CD4-positive, alpha-beta memory T cell (primary cell): ENCODE results near the gene JMJD6. TPM values are rescaled to one million over a fixed set of nuclear protein-coding genes. Genes with fewer than 3 reads are reported as not detected.

Source experiments
- CTCF ChIA-PET: fragments of 350-600 bp; sonication (Branson Sonifier 250); formaldehyde crosslinking; loops from one replicate; lab custom pipeline; 2021; ENCODE audit warnings: inconsistent platforms; ENCODE audit not compliant: partially characterized antibody; lab: Charles Lee
- POLR2A ChIA-PET: fragments of 350-600 bp; sonication (Branson Sonifier 250); formaldehyde crosslinking; loops from one replicate; lab custom pipeline; 2021; ENCODE audit not compliant: partially characterized antibody; lab: Charles Lee
- DNase-seq, 5 donors: peaks; one replicate each; pipeline versions ENCODE4 v3.0.0 to v3.0.0-alpha.2; 2020 to 2022; ENCODE audit warnings: mixed read lengths in 1 of 5
- H3K27ac ChIP-seq: one replicate; pipeline ENCODE4 v1.7.0; 2013; ENCODE audit warnings: low read depth, low read length
- H3K27me3 ChIP-seq: 2 replicates; pipeline ENCODE4 v1.7.0; 2013; ENCODE audit warnings: mild to moderate bottlenecking, low read length, moderate library complexity; ENCODE audit not compliant: insufficient read depth
- H3K36me3 ChIP-seq: 2 replicates; pipeline ENCODE4 v1.7.0; 2013; ENCODE audit warnings: mild to moderate bottlenecking, low read length, moderate library complexity; ENCODE audit not compliant: insufficient read depth
- H3K4me1 ChIP-seq: 2 replicates; pipeline ENCODE4 v1.7.0; 2013; ENCODE audit warnings: mild to moderate bottlenecking, low read length, moderate library complexity; ENCODE audit not compliant: insufficient read depth
- H3K4me3 ChIP-seq, 2 donors: one replicate each; pipeline ENCODE4 v1.7.0; 2013; ENCODE audit warnings: low read length in 2 of 2, mild to moderate bottlenecking in 1 of 2
- H3K9me3 ChIP-seq, 2 donors: one replicate each; pipeline ENCODE4 v1.7.0; 2013; ENCODE audit warnings: low read length in 2 of 2, control low read depth in 1 of 2; ENCODE audit not compliant: control insufficient read depth in 1 of 2
- H3K27ac Mint-ChIP-seq, 7 donors: one replicate each; pipeline ENCODE4 v1.8.0; 2020 to 2021; ENCODE audit warnings: mixed read lengths in 7 of 7, mild to moderate bottlenecking in 6 of 7, inconsistent platforms in 3 of 7, moderate library complexity in 3 of 7
- H3K27me3 Mint-ChIP-seq, 2 donors: one replicate each; pipeline ENCODE4 v1.8.0; 2020 to 2021; ENCODE audit warnings: mixed read lengths in 2 of 2
- H3K36me3 Mint-ChIP-seq, 2 donors: one replicate each; pipeline ENCODE4 v1.8.0; 2020 to 2021; ENCODE audit warnings: mixed read lengths in 2 of 2, inconsistent platforms in 1 of 2, mild to moderate bottlenecking in 1 of 2
- H3K4me1 Mint-ChIP-seq, 4 donors: one replicate each; pipeline ENCODE4 v1.8.0; 2020 to 2021; ENCODE audit warnings: mixed read lengths in 4 of 4, mild to moderate bottlenecking in 1 of 4
- H3K4me3 Mint-ChIP-seq, 8 donors: one replicate each; pipeline ENCODE4 v1.8.0; 2020 to 2021; ENCODE audit warnings: mixed read lengths in 8 of 8, mild to moderate bottlenecking in 7 of 8, moderate library complexity in 6 of 8, inconsistent platforms in 3 of 8
- H3K9me3 Mint-ChIP-seq, 8 donors: one replicate each; pipeline ENCODE4 v1.8.0; 2020 to 2021; ENCODE audit warnings: mixed read lengths in 8 of 8, mild to moderate bottlenecking in 5 of 8, inconsistent platforms in 3 of 8, moderate library complexity in 1 of 8
- intact Hi-C: fragments of 100-400 bp; cut with micrococcal nuclease; formaldehyde crosslinking; loops from one replicate; pipeline ENCODE4 v1.15.1; 2023
- polyA plus RNA-seq, 2 donors: library from polyadenylated mRNA; unstranded; fragments of 300-500 nt; fragmentation: Illumina TruSeq; gene quantifications; one replicate each; pipeline ENCODE4 v1.2.3, GENCODE V29; 2021
- total RNA-seq, 2 experiments: library from RNA; stranded (reverse); gene quantifications; one replicate each; pipeline ENCODE4 v1.2.3, GENCODE V29; 2021

The JMJD6 gene
- total and polyA plus RNA-seq, 4 experiments from 2014 or later: 22.1 to 62.1 (median 50.0) TPM

DNA sequence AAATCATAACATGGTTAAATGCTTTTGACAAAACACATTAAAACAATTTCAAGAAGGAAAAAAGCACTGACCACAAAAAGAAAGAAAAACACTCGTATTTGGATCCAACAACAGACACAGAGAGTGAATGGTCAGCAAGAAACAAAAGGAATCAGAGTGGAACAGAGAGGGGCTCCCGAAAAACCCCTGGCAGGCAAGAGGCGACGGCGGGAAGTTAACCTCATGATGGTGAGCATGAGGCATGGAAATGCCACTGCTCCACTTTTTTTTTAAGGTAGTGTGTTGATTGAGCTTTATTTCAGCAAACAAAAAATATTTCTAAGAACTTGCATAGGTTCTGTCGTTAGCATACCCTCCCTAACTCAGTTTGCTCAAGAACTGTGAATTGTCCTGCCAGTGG is 50.8 kb downstream of the JMJD6 start:
- H3K36me3 Mint-ChIP-seq: peaks cover 0 to 7% of the 10 kb centered on the region in 2 donors
- no peak overlapping the region for H3K27ac Mint-ChIP-seq
- Histone ChIP-seq H3K9me3 (no peaks in the 10 kb centered on the region), H3K4me3 (no peak overlapping the region), H3K36me3 (no peaks in the 10 kb centered on the region), H3K27ac (no peak overlapping the region), H3K27me3 (no peaks in the 10 kb centered on the region), H3K4me1 (peaks cover 45% of the 10 kb centered on the region)
- ChIA-PET CTCF (interaction anchor here (1.2 to 1.5 kb wide), 2 partner anchors 117 to 153 kb away, joined by 4 read pairs; no protein-coding TSS in a partner anchor), POLR2A (interaction anchor here (1.5 kb wide), 2 partner anchors 17 to 32 kb away, joined by 3 to 5 read pairs; partner anchors contain the start of gene ST6GALNAC1)
- H3K4me3 Mint-ChIP-seq: no peak overlapping the region
- H3K4me1 Mint-ChIP-seq: peaks cover 16 to 23% (median 22%) of the 10 kb centered on the region in 4 donors
- no peaks in the 10 kb centered on the region for H3K27me3 Mint-ChIP-seq
- intact Hi-C loops: loop anchor here (10.0 kb wide), 1 partner anchor 221 kb away; the partner anchor contains the start of gene UBE2O
- no peaks in the 10 kb centered on the region for H3K9me3 Mint-ChIP-seq
- no peak for DNase-seq

DNA sequence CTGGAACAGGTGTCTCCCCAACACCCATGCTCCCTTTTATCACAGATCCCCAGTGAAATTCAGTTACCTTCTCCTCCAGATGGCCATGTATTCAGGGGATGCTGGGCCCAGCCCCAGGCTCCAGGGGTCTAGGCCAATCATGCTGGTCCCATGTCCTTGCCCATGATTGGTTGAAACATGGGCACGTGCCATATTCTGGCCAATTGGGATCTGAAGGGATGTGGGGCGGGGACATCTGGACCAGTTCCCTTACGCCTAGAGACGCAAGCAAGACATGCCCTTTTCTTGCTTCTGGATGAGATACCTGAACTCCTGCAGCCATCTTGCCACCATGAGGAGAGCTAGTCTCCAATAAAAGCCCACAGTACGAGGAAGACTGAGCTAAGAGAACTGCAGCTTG is 51.8 kb downstream of the JMJD6 start:
- Mint-ChIP-seq H3K27ac (no peak overlapping the region), H3K36me3 (peaks cover 0 to 7% of the 10 kb centered on the region in 2 donors), H3K27me3 (no peaks in the 10 kb centered on the region), H3K4me1 (peaks cover 20 to 32% (median 31%) of the 10 kb centered on the region in 4 donors), H3K4me3 (no peak overlapping the region), H3K9me3 (no peaks in the 10 kb centered on the region)
- no peaks in the 10 kb centered on the region for H3K36me3 ChIP-seq
- no peaks in the 10 kb centered on the region for H3K27me3 ChIP-seq
- intact Hi-C loops: loop anchor here (5.0 to 10.0 kb wide), 3 partner anchors 52 to 220 kb away; partner anchors contain the start of genes JMJD6, METTL23 and UBE2O
- H3K27ac ChIP-seq: no peak overlapping the region
- CTCF ChIA-PET: interaction anchor here (0.7 to 1.6 kb wide), 5 partner anchors 32 to 152 kb away, joined by 3 to 8 read pairs (median 4); no protein-coding TSS in a partner anchor
- POLR2A ChIA-PET: interaction anchor here (0.6 to 1.5 kb wide), 3 partner anchors 13 to 117 kb away, joined by 3 to 5 read pairs (median 5); no protein-coding TSS in a partner anchor
- no peaks in the 10 kb centered on the region for H3K9me3 ChIP-seq
- DNase-seq: no peak
- no peak overlapping the region for H3K4me3 ChIP-seq
- peaks cover 56% of the 10 kb centered on the region for H3K4me1 ChIP-seq

DNA sequence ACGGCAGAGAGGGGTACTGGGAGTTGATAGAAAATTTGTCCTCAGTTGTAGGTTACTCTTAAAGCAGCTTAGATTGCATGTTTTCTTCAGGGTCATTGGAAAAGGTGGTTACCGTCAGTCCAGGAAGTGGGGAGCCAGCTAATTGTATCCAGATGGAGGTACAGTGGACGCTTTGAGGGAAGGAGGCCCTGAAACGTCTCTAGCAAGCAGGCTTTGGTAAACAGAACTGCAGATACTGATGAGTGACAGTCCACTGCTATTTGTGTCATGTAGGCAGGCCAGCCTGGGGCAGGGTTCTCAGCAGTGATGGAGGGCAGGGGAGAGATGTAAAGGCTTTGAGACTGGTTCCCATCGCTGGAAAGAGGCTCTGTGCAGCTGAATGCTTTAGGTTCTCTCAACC is 52.7 kb downstream of the JMJD6 start:
- Mint-ChIP-seq H3K27ac (peak overlapping the region in 2 of 7 donors; percentile 35 to 57), H3K4me3 (peak overlapping the region in 3 of 8 donors; percentile 17 to 54 (median 46)), H3K36me3 (peaks cover 0 to 7% of the 10 kb centered on the region in 2 donors), H3K27me3 (no peaks in the 10 kb centered on the region), H3K4me1 (peaks cover 22 to 32% (median 29%) of the 10 kb centered on the region in 4 donors), H3K9me3 (no peaks in the 10 kb centered on the region)
- Histone ChIP-seq H3K27me3 (no peaks in the 10 kb centered on the region), H3K9me3 (no peaks in the 10 kb centered on the region), H3K36me3 (no peaks in the 10 kb centered on the region), H3K4me1 (peaks cover 48% of the 10 kb centered on the region), H3K27ac (no peak overlapping the region), H3K4me3 (no peak overlapping the region)
- no peak for DNase-seq
- intact Hi-C loops: loop anchor here (5.0 to 10.0 kb wide), 3 partner anchors 51 to 219 kb away; partner anchors contain the start of genes JMJD6, METTL23 and UBE2O
- ChIA-PET CTCF (interaction anchor here (0.7 to 2.3 kb wide), 4 partner anchors 10 to 151 kb away, joined by 3 to 8 read pairs (median 4); no protein-coding TSS in a partner anchor), POLR2A (interaction anchor here (1.5 kb wide), 1 partner anchor 117 kb away, joined by 3 read pairs; no protein-coding TSS in a partner anchor)

DNA sequence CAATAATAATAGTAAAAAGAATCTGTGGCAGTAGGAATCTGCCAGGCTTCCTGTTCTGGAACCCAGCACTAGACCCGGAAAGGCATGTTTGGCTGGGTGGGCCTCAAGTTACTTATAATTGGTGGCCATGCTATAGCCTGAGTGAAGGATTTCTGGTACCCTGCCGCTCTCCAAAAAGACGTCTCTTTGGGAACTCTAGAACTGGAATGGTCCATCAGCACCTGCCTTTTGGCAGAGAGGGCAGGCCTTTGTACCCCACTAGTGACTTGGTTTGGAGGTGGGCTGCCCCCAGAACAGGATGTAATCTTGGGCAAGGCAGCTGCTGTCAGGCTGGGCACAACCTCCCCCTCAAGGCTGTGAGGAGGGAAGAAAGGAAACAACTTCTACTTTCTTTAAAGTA is 53.5 kb downstream of the JMJD6 start:
- ChIA-PET CTCF (interaction anchor here (0.6 to 2.3 kb wide), 2 partner anchors 11 to 150 kb away, joined by 4 to 5 read pairs; no protein-coding TSS in a partner anchor), POLR2A (interaction anchor here (1.3 to 4.1 kb wide), 6 partner anchors 8 to 112 kb away, joined by 4 to 86 read pairs (median 18); no protein-coding TSS in a partner anchor)
- Mint-ChIP-seq H3K36me3 (peaks cover 0 to 7% of the 10 kb centered on the region in 2 donors), H3K27ac (peak overlapping the region in 3 of 7 donors; percentile 96 to 98 (median 98)), H3K27me3 (no peaks in the 10 kb centered on the region), H3K4me3 (peak overlapping the region; percentile 87 to 97 (median 92)), H3K9me3 (no peaks in the 10 kb centered on the region), H3K4me1 (peaks cover 22 to 32% (median 29%) of the 10 kb centered on the region in 4 donors)
- H3K4me1 ChIP-seq: peaks cover 40% of the 10 kb centered on the region
- H3K27me3 ChIP-seq: no peaks in the 10 kb centered on the region
- H3K9me3 ChIP-seq: no peaks in the 10 kb centered on the region
- no peaks in the 10 kb centered on the region for H3K36me3 ChIP-seq
- no peak overlapping the region for H3K27ac ChIP-seq
- intact Hi-C loops: loop anchor here (5.0 to 10.0 kb wide), 3 partner anchors 51 to 218 kb away; partner anchors contain the start of genes JMJD6, METTL23 and UBE2O
- no peak overlapping the region for H3K4me3 ChIP-seq
- no peak for DNase-seq

DNA sequence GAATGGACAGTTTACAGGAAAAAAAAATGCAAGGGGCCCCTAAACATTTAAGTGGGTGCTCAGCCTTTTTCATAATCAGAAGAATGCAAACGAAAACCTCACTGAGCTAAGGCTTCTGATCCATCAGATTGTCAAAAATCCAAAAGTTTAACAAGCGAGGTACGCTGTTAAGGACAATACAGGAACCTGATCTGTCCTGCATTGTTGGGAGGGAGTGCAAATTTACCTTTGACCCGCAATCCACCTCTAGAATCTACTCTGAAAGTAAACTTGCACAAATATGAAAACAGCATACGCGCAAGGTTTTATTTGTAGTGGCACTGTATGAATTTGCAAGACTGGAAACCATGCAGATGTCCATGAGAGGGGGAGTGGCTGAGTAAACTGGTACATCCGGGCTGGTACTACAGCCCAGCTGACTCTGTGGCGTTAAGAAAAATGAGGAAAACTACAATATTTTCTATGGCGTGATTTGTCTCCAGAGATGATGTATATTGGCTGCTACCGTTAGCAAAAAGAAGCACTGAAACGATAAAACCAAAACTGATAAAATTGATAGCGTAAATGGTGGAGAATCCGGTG is 54.0 kb downstream of the JMJD6 start:
- no peaks in the 10 kb centered on the region for H3K36me3 ChIP-seq
- Mint-ChIP-seq H3K36me3 (peaks cover 0 to 7% of the 10 kb centered on the region in 2 donors), H3K27me3 (no peaks in the 10 kb centered on the region), H3K4me1 (peaks cover 22 to 32% (median 29%) of the 10 kb centered on the region in 4 donors), H3K4me3 (peak overlapping the region; percentile 87 to 97 (median 92)), H3K27ac (peak overlapping the region; percentile 91 to 98 (median 97)), H3K9me3 (no peaks in the 10 kb centered on the region)
- H3K27me3 ChIP-seq: no peaks in the 10 kb centered on the region
- H3K4me3 ChIP-seq: peak overlapping the region; percentile 75 to 83
- H3K27ac ChIP-seq: peak overlapping the region; percentile 72
- ChIA-PET CTCF (interaction anchor here (0.6 to 3.3 kb wide), 8 partner anchors 9 to 149 kb away, joined by 3 to 29 read pairs (median 6); no protein-coding TSS in a partner anchor), POLR2A (interaction anchor here (0.6 to 4.1 kb wide), 30 partner anchors 9 to 772 kb away, joined by 3 to 86 read pairs (median 4); partner anchors contain the start of genes JMJD6, METTL23, MXRA7 and PRCD)
- H3K4me1 ChIP-seq: peaks cover 35% of the 10 kb centered on the region
- DNase-seq: no peak
- H3K9me3 ChIP-seq: no peaks in the 10 kb centered on the region
- intact Hi-C loops: loop anchor here (5.0 to 10.0 kb wide), 3 partner anchors 50 to 218 kb away; partner anchors contain the start of genes JMJD6, METTL23 and UBE2O

DNA sequence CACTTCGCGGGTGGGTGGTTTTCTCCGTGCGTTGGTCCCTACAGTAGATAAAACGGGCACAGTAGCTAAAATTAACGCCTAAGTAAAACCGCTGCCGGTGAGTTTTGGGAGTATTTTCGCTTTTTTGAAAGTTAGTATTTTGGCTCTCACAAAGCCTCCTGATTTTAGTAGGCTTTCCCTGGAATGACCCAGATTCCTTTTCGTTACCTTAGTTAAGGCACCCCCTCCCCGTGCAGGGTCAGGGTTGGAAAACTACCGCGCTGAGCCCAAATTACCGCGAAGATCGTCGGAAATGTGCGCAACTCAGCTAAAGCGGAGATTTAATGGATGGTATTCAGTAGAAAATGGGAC is 54.5 kb downstream of the JMJD6 start:
- H3K27me3 Mint-ChIP-seq: no peaks in the 10 kb centered on the region
- Histone ChIP-seq H3K36me3 (no peaks in the 10 kb centered on the region), H3K27ac (peak overlapping the region; percentile 72), H3K9me3 (no peaks in the 10 kb centered on the region), H3K27me3 (no peaks in the 10 kb centered on the region), H3K4me3 (peak overlapping the region; percentile 75 to 83), H3K4me1 (peaks cover 34% of the 10 kb centered on the region)
- H3K27ac Mint-ChIP-seq: peak overlapping the region; percentile 91 to 98 (median 97)
- intact Hi-C loops: loop anchor here (5.0 to 10.0 kb wide), 3 partner anchors 50 to 217 kb away; partner anchors contain the start of genes JMJD6, METTL23 and UBE2O
- ChIA-PET CTCF (interaction anchor here (0.7 to 3.3 kb wide), 8 partner anchors 10 to 149 kb away, joined by 3 to 29 read pairs (median 6); no protein-coding TSS in a partner anchor), POLR2A (interaction anchor here (0.6 to 4.1 kb wide), 35 partner anchors 9 to 771 kb away, joined by 3 to 86 read pairs (median 4); partner anchors contain the start of genes ACOX1, JMJD6, METTL23 and MXRA7)
- peak overlapping the region; percentile 87 to 97 (median 92) for H3K4me3 Mint-ChIP-seq
- H3K9me3 Mint-ChIP-seq: no peaks in the 10 kb centered on the region
- H3K4me1 Mint-ChIP-seq: peaks cover 22 to 32% (median 29%) of the 10 kb centered on the region in 4 donors
- peaks cover 0 to 7% of the 10 kb centered on the region in 2 donors for H3K36me3 Mint-ChIP-seq
- no peak for DNase-seq
